ENCODE data around the gene BMPR1A. TPM values are rescaled to one million over a fixed set of nuclear protein-coding genes. Genes with fewer than 3 reads are reported as not detected.

Gene BMPR1A
- total and polyA plus RNA-seq, 9 of the 15 experiments (the other 6 are each of a cell fraction or from before 2014, with no cell fraction given), result 1.6 to 17.5 (median 9.1) TPM

DNA sequence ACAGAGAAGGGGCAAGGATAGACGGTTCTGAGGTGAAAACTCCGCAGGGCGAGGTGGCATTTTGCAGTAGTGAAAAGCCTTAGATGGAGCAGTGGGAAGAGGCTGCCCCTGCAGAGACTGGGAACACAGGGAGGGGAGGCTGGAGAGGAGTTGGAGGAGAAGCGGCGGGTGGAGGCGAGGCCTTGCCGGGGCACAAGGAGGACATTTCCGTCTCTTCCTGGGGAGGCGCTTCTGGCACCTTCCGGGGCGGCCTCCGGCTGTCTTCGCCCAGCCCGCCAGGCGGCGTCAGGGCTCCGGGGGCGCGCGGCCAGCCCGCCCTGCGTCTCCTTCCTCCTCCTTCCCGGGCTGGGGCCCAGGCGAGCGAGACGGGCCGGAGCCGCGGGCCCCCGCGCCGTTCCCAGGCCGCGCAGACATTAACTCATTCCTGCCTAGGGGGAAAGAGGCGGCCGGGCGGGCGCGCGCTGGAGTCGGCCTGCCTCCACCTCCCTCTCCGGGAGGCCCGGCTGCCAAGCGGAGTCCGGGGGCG lies 45.4 kb upstream of the BMPR1A start (continued):
- TF ChIP-seq KDM5B (IDR thresholded peaks at IDR 0.05; ENCODE audit: insufficient replicate concordance, low read depth, low read length) (peak; percentile 36), MYC (IDR thresholded peaks at IDR 0.05; ENCODE audit: low read depth, low read length) (0 out of 2 replicates have a peak, but pooled peaks have one; percentile 9), MYC (CRISPR knock-in tag; IDR thresholded peaks at IDR 0.05; ENCODE audit: borderline replicate concordance, low read depth) (no peak), NONO (IDR thresholded peaks at IDR 0.05; ENCODE audit: low read depth in 2 of 2, low read length in 1 of 2) (peak; percentile 35 to 75; a peak in 3 of 4 replicates), EP400 (IDR thresholded peaks at IDR 0.05) (peak; percentile 36; the same call in 1 of the 2 replicates), SLC30A9 (CRISPR knock-in tag; IDR thresholded peaks at IDR 0.05) (no peak), ILK (tag; IDR thresholded peaks at IDR 0.05; ENCODE audit: borderline replicate concordance, low read depth) (no peak), ZNF232 (CRISPR knock-in tag; IDR thresholded peaks at IDR 0.05) (no peak), DEAF1 (CRISPR knock-in tag; IDR thresholded peaks at IDR 0.05) (peak; percentile 75), NFE2L1 (tag; IDR thresholded peaks at IDR 0.05; ENCODE audit: borderline replicate concordance, low read depth) (no peak), ZNF511 (CRISPR knock-in tag; IDR thresholded peaks at IDR 0.05) (peak; percentile 21; the same call in 1 of the 2 replicates), ZNF143 (CRISPR knock-in tag; IDR thresholded peaks at IDR 0.05) (no peak), ZKSCAN1 (IDR thresholded peaks at IDR 0.05; ENCODE audit: low read depth, low read length) (0 out of 2 replicates have a peak, but pooled peaks have one; percentile 9), ATF7 (IDR thresholded peaks at IDR 0.05) (0 out of 2 replicates have a peak, but pooled peaks have one; percentile 30), ZNF12 (CRISPR knock-in tag; IDR thresholded peaks at IDR 0.05) (0 out of 2 replicates have a peak, but pooled peaks have one; percentile 29), ZNF384 (IDR thresholded peaks at IDR 0.05; ENCODE audit: low read depth, low read length) (peak; percentile 23; the same call in 1 of the 2 replicates), HNRNPL (IDR thresholded peaks at IDR 0.05; ENCODE audit: low read depth, low read length) (0 out of 2 replicates have a peak, but pooled peaks have one; percentile 61)
- TF ChIP-seq, protein P1, sequence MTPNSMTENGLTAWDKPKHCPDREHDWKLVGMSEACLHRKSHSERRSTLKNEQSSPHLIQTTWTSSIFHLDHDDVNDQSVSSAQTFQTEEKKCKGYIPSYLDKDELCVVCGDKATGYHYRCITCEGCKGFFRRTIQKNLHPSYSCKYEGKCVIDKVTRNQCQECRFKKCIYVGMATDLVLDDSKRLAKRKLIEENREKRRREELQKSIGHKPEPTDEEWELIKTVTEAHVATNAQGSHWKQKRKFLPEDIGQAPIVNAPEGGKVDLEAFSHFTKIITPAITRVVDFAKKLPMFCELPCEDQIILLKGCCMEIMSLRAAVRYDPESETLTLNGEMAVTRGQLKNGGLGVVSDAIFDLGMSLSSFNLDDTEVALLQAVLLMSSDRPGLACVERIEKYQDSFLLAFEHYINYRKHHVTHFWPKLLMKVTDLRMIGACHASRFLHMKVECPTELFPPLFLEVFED (CRISPR knock-in tag; conservative IDR thresholded peaks at IDR 0.05), result 0 out of 2 replicates have a peak, but pooled peaks have one; percentile 16

All from K562 (cell line).